HG03565 (cell line): ENCODE data around the gene TMEM212.
A peak's percentile ranks its signal among the peaks of the same experiment; 100 is the strongest.

Experiments
- ATAC-seq: cut with Tn5 transposase; IDR thresholded peaks from one replicate; pipeline ENCODE4 v1.9.1; 2021; ENCODE audit warnings: mild to moderate bottlenecking, moderate library complexity; ENCODE audit not compliant: unreplicated experiment

Gene TMEM212

DNA sequence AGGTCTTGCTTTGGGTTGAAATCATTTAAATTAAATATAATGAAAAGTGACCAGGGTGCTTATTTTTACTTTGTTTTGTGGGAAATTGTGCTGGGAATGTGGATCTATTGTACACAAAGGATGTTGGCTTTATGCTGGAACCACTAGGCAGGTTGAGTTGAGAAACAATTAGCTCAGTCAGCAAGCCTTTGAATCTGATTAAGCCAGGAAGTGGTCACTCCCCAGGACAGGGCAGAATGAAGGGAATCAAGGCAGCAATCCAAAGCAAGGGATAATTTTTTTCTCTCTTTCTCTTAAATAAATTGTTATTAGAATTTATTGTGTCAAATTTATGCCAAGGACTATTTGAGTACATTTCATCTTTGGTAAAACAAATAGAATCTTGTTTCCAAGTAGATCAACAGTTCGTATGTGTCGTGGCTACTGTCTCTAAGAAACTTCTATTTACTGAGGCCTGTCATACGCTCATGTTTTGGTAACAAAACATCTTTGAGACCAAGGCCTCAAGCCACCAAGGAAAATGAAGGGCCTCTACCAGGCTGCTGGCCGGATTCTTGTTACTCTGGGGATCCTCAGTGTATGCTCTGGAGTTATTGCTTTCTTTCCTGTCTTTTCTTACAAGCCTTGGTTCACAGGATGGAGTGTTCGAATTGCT, at the start of gene TMEM212:
TMEM212 (plus strand) TSS at position 486 of the 655 bp plus-strand sequence; CDS start at position 521, 35 bp downstream.
- ATAC-seq, result no peak

DNA sequence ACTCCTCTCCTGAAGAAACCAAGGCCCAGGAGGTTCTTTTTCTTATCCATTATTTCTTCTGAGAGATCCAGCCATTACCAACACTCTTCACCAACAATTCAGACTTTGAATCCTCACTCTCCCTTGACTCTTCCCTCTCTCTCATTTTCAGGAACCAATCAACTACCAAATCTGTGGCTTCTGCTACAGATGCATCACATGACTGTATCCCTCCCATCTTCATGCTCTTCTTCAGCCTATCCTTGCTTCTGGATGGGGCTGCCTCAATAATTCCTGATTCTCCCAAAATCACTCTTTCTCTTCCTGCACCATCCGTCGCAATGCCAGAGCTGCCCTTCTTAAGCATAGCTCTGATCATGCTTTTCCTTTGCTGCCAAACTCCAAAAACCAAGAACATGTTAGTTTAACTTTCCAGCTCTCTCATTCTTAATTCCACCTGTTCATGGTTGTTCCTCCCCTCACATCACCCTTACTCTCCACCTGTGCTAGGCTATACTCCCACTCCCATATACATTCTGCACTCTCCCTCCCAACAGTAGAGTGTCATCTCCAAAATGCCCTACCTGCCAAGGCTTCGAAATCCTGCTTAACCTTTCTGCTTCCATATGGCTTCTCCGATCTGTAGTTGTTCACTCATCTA, 46.4 kb upstream of the TMEM212 start:
- no peak for ATAC-seq

- ATAC-seq, result peak; percentile 60
These were observed 45.9 kb upstream of the TMEM212 start for GRCh38 chr3:171797265-171797679.

DNA sequence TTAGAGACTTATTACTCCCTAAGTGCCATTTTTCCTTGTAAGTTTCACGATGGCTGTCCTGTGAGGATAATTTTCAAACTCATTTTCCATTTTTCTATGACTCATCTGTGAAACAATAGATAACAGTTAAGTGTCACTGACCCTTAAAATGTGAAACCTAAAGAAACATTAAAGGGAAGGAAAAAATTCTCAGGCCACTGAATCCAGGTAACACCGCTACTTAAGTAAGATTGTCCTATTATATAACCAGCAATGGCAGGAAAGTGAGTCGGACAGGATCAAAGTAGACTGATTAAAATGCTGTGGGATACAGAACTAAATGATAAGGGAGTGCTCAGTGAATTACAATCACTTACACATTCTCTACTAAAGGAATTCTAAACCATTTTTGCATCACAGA, 45.3 kb upstream of the TMEM212 start:
- ATAC-seq, result no peak

DNA sequence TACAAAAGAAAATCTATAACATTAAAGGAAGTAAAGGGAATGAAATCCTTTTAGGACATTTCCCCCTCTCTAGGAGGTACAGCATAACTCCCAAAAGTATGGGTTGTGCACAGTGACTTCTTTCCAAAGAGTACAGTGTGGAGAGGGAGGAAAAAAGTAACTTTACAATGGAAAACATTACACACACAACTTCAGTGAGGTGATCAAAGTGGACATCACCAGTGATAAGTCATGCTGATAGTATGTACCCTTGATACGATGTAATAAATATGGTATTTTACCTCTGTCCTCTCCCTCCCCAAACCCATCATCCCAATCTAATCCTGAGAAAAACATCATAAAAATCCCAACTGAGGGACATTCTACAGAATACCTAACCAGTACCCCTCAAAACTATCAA, 43.6 kb upstream of the TMEM212 start:
- no peak for ATAC-seq

GRCh38 chr3:171801738-171802589, 41.2 kb upstream of the TMEM212 start:
- ATAC-seq, result no peak

- no peak for ATAC-seq
These were observed 40.6 kb upstream of the TMEM212 start for GRCh38 chr3:171802590-171802956.

DNA sequence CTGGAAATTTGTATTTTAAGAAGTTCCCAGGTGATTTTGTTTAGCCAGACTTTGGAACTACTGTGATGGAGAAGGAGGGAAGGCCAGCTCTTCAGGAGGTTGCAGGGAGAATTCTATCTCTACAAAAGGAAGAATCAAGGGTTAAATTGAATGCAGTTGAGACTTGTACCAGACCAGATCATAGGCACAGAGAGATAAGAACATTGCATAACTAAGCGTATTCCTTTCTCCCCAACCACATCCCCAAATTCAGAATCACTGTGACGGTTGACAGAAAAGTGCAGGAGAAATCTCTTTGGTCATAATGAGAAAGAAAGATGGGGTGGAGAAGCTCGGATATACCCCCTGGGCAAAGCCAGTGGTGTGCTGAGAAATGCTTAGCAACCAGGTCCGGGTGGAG, 40.1 kb upstream of the TMEM212 start:
- no peak for ATAC-seq

DNA sequence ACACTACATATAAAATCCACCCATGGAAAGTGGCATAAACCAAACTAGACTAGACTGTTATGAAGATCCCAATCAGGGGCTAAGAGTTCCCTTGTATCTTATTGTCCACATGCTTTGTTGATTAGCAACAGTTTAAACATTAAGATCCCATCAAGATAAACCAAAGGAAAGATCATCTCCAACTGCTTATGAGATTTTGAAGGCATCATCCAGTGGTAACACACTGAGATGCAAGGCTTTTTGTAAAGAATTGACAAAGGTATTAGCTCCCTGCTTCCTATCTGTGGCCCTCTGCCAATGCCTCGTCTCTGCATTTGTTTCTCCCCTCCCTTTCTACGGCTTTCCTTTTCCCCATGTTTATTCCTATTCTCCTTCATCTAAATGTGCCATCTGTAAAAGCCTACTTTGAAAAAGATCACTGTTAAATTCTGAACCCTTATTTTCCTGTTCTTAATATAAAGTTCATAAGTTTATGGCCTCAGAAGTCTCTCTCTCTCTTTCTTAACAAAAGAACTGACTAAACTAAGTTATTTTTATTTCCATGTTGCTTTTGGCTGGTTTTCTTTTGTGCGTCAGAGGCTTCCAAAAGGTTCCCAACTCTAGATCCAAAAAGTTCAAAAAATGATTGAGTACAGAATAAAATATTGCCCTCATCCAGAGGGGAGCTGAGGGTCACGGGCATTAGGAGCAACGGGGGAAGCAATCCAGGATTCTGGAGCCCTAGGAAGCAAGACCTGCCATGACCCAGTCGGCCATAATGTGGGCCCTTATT, 38.3 kb upstream of the TMEM212 start:
- ATAC-seq, result no peak

DNA sequence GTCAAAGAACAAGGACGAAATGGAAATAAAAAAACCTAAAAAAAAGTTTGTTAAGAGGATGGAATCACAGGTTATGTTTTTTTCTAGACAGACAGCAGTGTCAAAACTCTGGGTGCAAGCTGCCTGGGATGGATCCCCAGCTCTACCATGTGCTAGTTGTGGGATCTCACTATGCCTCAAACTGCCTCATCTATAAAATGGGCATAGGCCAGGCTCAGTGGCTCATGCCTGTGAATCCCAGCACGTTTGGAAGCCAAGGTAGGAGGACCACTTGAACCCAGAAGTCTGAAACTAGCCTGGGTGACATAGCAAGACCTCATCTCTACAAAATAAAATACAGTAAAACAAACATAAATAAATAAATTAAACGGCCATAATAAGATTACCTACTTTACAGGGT, 37.5 kb upstream of the TMEM212 start:
- no peak for ATAC-seq

DNA sequence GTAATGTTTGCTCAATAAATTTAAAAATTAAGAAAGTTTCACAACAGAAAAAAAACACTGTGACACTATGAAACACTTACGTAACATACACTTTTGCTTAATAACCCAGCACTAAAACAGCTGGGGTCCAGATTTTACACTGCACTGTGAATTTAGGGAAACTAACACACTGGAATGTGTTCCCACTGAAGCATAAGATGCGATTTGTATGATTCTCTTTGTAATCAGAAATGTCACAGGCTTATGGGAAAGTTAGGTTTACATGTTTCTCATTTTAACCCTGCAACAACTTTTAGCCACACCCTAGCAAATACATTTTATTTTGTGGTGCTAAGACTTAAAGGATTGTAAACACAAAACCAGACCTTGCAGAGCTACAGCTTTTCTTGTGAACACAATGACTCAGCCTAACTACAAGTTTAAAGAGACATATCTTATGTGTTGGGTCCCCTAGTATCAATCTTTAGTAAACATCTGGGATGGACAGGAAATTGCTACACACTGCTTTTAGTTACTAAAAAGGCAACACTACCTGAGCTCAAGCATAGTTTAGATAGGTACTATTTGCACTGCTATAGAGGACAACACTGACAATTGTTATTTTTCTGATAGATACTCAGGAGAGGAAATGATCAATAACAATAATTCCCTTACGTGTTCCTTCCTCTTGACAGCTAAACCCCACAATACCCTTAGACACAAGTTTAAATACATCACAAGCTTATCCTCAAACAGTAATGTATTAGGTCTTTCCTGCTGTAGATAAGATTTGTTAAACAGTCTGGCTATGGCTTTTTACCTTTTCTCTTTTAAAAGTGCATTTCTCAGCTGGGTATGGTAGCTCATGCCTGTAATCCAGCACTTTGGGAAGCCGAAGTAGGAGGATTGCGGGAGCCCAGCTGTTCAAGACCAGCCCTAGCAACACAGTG, 36.7 kb upstream of the TMEM212 start:
- ATAC-seq, result no peak

- no peak for ATAC-seq
These were observed 35.9 kb upstream of the TMEM212 start for GRCh38 chr3:171807129-171807675.

GRCh38 chr3:171807806-171808205, 35.3 kb upstream of the TMEM212 start:
- ATAC-seq, result no peak

DNA sequence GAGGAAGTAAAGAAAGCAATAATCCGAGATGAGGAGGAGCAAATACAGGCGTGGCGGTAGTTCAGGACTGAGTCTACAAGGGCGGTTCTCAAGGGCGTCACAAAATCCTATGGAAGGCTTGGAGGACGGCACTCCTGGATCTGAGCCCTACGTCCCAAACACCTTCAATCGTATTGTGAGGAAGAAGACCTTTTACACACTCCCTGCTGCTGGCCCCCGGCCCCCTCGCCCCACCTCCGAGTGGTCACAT, 33.6 kb upstream of the TMEM212 start:
- ATAC-seq, result peak; percentile 21

- peak; percentile 32 for ATAC-seq
These were observed 33.1 kb upstream of the TMEM212 start, which contains the start of gene PLD1 for GRCh38 chr3:171809861-171810628. PLD1 (minus strand) TSS chr3:171810483; CDS start chr3:171738051, 72,432 bp downstream.

GRCh38 chr3:171810629-171811294, 32.4 kb upstream of the TMEM212 start:
- ATAC-seq, result no peak

GRCh38 chr3:171811295-171811912, 31.7 kb upstream of the TMEM212 start:
- no peak for ATAC-seq

GRCh38 chr3:171811913-171812335, 31.2 kb upstream of the TMEM212 start:
- no peak for ATAC-seq
